ENCODE results near the gene LRRC47. TPM values are rescaled to one million over a fixed set of nuclear protein-coding genes. Genes with fewer than 3 reads are reported as not detected.

Gene LRRC47
- total and polyA plus RNA-seq, 2 of the 8 experiments (the other 6 are each of a cell fraction or from before 2014, with no cell fraction given), result 38.3 to 82.4 TPM

DNA sequence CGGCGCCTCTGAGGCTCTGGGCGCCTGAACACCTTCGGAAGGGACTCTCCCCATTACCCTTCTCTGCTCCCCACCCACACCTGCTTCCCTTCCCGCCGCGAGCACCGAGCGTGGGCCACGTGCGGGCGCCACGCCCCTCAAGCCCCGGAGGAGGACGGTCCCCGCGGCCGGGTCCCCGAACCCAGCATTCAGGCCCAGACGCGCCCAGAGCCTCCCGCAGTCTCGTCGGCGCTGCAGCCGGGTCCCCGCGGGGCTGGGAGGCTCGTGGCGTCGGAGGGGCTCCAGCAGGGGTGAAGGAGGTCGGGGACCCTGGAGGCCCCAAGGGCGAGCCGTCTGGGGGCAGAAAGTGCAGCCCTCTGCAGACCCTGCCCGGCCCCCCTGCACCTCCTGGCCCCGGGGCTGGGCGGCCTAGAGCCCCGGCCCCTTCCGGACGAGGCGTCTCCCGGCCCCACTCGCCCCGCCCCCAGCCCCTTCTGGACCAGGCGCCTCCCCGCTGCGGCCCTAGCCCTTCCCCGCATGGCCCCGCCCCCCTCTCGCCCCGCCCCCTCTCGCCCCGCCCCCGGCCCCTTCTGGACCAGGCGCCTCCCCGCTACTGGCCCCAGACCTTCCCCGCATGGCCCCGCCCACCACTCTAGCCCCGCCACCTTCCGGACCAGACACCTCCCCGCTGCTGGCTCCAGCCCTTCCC is 24.1 kb downstream of the LRRC47 start (continued):
- TF ChIP-seq, protein P1, sequence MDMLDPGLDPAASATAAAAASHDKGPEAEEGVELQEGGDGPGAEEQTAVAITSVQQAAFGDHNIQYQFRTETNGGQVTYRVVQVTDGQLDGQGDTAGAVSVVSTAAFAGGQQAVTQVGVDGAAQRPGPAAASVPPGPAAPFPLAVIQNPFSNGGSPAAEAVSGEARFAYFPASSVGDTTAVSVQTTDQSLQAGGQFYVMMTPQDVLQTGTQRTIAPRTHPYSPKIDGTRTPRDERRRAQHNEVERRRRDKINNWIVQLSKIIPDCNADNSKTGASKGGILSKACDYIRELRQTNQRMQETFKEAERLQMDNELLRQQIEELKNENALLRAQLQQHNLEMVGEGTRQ (IDR thresholded peaks at IDR 0.05; ENCODE audit: low read length), result no peak
- TF ChIP-seq POU5F1 (IDR thresholded peaks at IDR 0.05; ENCODE audit: low read depth, low read length) (no peak), SRF (IDR thresholded peaks at IDR 0.05; ENCODE audit: low read depth, low read length) (no peak), SUZ12 (IDR thresholded peaks at IDR 0.05; ENCODE audit: low read length) (no peak), NANOG (IDR thresholded peaks at IDR 0.05; ENCODE audit: insufficient read depth, low read depth, low read length, poor library complexity, severe bottlenecking) (no peak), SAP30 (IDR thresholded peaks at IDR 0.05; ENCODE audit: insufficient read depth, insufficient replicate concordance, low read length) (no peak), CBX5 (IDR thresholded peaks at IDR 0.05; ENCODE audit: low read depth, low read length) (no peak), ASH2L (IDR thresholded peaks at IDR 0.05; ENCODE audit: low read length) (no peak), EP300 (IDR thresholded peaks at IDR 0.05; ENCODE audit: borderline replicate concordance in 1 of 2, low read depth in 2 of 2, low read length in 2 of 2) (no peak), HDAC6 (IDR thresholded peaks at IDR 0.05; ENCODE audit: low read depth, low read length) (no peak), EGR1 (IDR thresholded peaks at IDR 0.05; ENCODE audit: borderline replicate concordance, low read depth, low read length) (no peak), TAF7 (optimal IDR thresholded peaks at IDR 0.05; ENCODE audit: borderline replicate concordance, low read depth, low read length) (no peak), CTBP2 (IDR thresholded peaks at IDR 0.05; ENCODE audit: borderline replicate concordance, insufficient read depth, insufficient read length, low read length) (no peak), KDM4A (IDR thresholded peaks at IDR 0.05; ENCODE audit: low read depth, low read length, severe bottlenecking) (peak; percentile 85), POLR2A (IDR thresholded peaks at IDR 0.05; ENCODE audit: control extremely low read depth in 1 of 2, low read depth in 2 of 2, low read length in 2 of 2) (peak in 1 of 2 experiments; percentile 44; a peak in 1 of 3 replicates), RAD21 (IDR thresholded peaks at IDR 0.05 in 1 of 2, conservative IDR thresholded peaks at IDR 0.05 in 1 of 2; ENCODE audit: low read depth in 2 of 2, low read length in 2 of 2) (no peak), NRF1 (IDR thresholded peaks at IDR 0.05; ENCODE audit: low read depth, low read length) (no peak), CHD1 (IDR thresholded peaks at IDR 0.05; ENCODE audit: low read depth, low read length) (no peak), CBX8 (IDR thresholded peaks at IDR 0.05; ENCODE audit: borderline replicate concordance, low read depth, low read length) (no peak), SP2 (IDR thresholded peaks at IDR 0.05; ENCODE audit: low read length) (no peak), HDAC2 (IDR thresholded peaks at IDR 0.05; ENCODE audit: borderline replicate concordance in 1 of 2, low read depth in 2 of 2, low read length in 2 of 2) (peak in 1 of 2 experiments; percentile 62; a peak in 1 of 4 replicates), RFX5 (IDR thresholded peaks at IDR 0.05; ENCODE audit: borderline replicate concordance, low read depth, low read length) (no peak), SP4 (IDR thresholded peaks at IDR 0.05; ENCODE audit: low read length) (no peak)

Measured in H1 (cell line).